ENCODE results near the gene TANC2.
A peak's percentile ranks its signal among the peaks of the same experiment; 100 is the strongest.
"Not testable (repeated sequence)": the region's sequence is repeated elsewhere in the genome, so short reads cannot be mapped to it uniquely, and the experiment has no call there.

Gene TANC2

GRCh38 chr17:62965174-62965685, 805 bp upstream of the TANC2 start:
- no peak for DNase-seq

- peak in 1 of 2 experiments; percentile 24 for DNase-seq
Observed at GRCh38 chr17:62966426-62967204, 580 bp downstream of the TANC2 start.

GRCh38 chr17:62967205-62967529, 1.1 kb downstream of the TANC2 start:
- no peak for DNase-seq

GRCh38 chr17:62968445-62968923, 2.4 kb downstream of the TANC2 start:
- DNase-seq = peak; percentile 60 to 96

- no peak for DNase-seq
Observed at GRCh38 chr17:62970610-62971009, 4.6 kb downstream of the TANC2 start.

- no peak for DNase-seq
Observed at GRCh38 chr17:62971853-62972252, 5.8 kb downstream of the TANC2 start.

- no peak for DNase-seq
Observed at GRCh38 chr17:62974788-62975187, 8.8 kb downstream of the TANC2 start.

- no peak for DNase-seq
Observed at GRCh38 chr17:62975206-62975605, 9.2 kb downstream of the TANC2 start.

GRCh38 chr17:62976643-62977231, 10.7 kb downstream of the TANC2 start:
- not testable (repeated sequence) for DNase-seq

- DNase-seq = no peak
Observed at GRCh38 chr17:62980842-62981241, 14.8 kb downstream of the TANC2 start.

- no peak for DNase-seq
Observed at GRCh38 chr17:62981933-62982332, 15.9 kb downstream of the TANC2 start.

GRCh38 chr17:62984801-62985200, 18.8 kb downstream of the TANC2 start:
- no peak for DNase-seq

GRCh38 chr17:62986549-62986948, 20.5 kb downstream of the TANC2 start:
- DNase-seq = no peak

GRCh38 chr17:62987136-62987535, 21.1 kb downstream of the TANC2 start:
- DNase-seq = no peak

- DNase-seq = no peak
Observed at GRCh38 chr17:62989501-62989900, 23.5 kb downstream of the TANC2 start.

- no peak for DNase-seq
Observed at GRCh38 chr17:62994931-62995330, 28.9 kb downstream of the TANC2 start.

GRCh38 chr17:62995377-62995885, 29.4 kb downstream of the TANC2 start:
- DNase-seq = peak in 1 of 2 experiments; percentile 19

- no peak for DNase-seq
Observed at GRCh38 chr17:62996221-62996620, 30.2 kb downstream of the TANC2 start.

GRCh38 chr17:62998166-62998565, 32.1 kb downstream of the TANC2 start:
- DNase-seq = no peak

GRCh38 chr17:62998665-62999393, 32.8 kb downstream of the TANC2 start:
- DNase-seq = no peak

GRCh38 chr17:62999736-63000135, 33.7 kb downstream of the TANC2 start:
- no peak for DNase-seq

- no peak for DNase-seq
Observed at GRCh38 chr17:63001689-63002394, 35.8 kb downstream of the TANC2 start.

- no peak for DNase-seq
Observed at GRCh38 chr17:63002625-63003024, 36.6 kb downstream of the TANC2 start.

Measured in SW 1271 (cell line).